GM21619 (cell line): ENCODE results near the gene NRBP1.

Experiments
- ATAC-seq: cut with Tn5 transposase; IDR thresholded peaks from one replicate; pipeline ENCODE4 v1.9.1; 2021; ENCODE audit not compliant: unreplicated experiment

The NRBP1 gene

GRCh38 chr2:27489498-27490397 is 61.3 kb downstream of the NRBP1 start, which contains the start of gene IFT172:
TSS of gene IFT172 (minus strand) at chr2:27489743. CDS start at chr2:27489653, 90 bp downstream.
- peak; percentile 89 for ATAC-seq
